ENCODE measurements around the gene NRP1. TPM values are rescaled to one million over a fixed set of nuclear protein-coding genes. Genes with fewer than 3 reads are reported as not detected.

The NRP1 gene
- total RNA-seq, 4 donors from 2014 or later, result 45.7 to 90.0 (median 57.7) TPM

DNA sequence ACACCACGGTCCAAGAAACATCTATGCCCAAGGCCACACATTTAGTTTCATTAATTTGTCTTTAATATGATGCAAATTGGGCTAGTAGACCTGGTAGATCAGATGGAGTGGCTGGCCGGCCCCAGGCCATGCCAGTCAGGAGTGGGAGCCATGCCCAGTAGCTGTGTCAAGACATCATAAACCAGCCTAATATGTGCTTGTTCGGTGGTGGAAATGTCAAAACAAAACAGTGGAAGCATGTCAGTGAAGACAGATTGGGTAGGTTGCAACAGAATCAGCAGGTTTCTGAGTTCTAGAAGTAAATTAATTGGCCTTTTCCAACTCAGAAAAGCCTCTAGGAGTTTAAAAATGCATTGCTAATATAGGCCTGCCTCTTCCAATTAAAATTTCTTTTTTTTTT, 124.7 kb downstream of the NRP1 start:
- TF ChIP-seq POLR2A (IDR thresholded peaks at IDR 0.05) (no peak), EP300 (IDR thresholded peaks at IDR 0.05) (no peak)
- TF ChIP-seq, protein P1, sequence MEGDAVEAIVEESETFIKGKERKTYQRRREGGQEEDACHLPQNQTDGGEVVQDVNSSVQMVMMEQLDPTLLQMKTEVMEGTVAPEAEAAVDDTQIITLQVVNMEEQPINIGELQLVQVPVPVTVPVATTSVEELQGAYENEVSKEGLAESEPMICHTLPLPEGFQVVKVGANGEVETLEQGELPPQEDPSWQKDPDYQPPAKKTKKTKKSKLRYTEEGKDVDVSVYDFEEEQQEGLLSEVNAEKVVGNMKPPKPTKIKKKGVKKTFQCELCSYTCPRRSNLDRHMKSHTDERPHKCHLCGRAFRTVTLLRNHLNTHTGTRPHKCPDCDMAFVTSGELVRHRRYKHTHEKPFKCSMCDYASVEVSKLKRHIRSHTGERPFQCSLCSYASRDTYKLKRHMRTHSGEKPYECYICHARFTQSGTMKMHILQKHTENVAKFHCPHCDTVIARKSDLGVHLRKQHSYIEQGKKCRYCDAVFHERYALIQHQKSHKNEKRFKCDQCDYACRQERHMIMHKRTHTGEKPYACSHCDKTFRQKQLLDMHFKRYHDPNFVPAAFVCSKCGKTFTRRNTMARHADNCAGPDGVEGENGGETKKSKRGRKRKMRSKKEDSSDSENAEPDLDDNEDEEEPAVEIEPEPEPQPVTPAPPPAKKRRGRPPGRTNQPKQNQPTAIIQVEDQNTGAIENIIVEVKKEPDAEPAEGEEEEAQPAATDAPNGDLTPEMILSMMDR (IDR thresholded peaks at IDR 0.05), result no peak
- Histone ChIP-seq H3K27me3 (no peaks in the 10 kb centered on the region), H3K27ac (no peak overlapping the region), H3K4me3 (no peak overlapping the region), H3K9me3 (no peaks in the 10 kb centered on the region), H3K36me3 (peaks cover 0 to 50% (median 0%) of the 10 kb centered on the region in 3 donors), H3K4me1 (peaks cover 0 to 13% (median 0%) of the 10 kb centered on the region in 4 donors)
- WGBS, 2 donors, result 88 to 93% methylated on average over 3 of the region's 3 CpGs
- no peak for DNase-seq (ENCODE audit: low spot score in 2 of 2)

DNA sequence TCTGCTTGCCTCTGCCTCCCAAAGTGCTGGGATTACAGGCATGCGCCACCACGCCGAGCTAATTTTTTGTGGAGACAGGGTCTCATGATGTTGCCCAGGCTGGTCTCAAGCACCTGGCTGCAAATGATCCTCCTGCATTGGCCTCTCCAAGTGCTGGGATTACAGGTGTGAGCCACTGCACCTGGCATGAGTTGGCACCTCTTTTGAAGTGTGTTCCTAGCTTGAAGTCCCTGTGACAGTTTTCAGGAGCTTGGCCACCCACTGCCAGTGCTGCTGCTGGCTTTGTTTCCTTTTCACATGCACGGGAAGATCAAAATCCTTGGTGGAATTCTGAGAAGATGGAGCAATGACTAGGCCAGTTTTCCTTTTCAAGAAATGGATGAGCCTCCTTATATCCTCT, 126.3 kb downstream of the NRP1 start:
- DNase-seq (ENCODE audit: low spot score in 2 of 2), result no peak
- 85 to 89% methylated on average over 4 of the region's 4 CpGs for WGBS, 2 donors
- no peaks in the 10 kb centered on the region for H3K9me3 ChIP-seq
- no peaks in the 10 kb centered on the region for H3K27me3 ChIP-seq
- H3K36me3 ChIP-seq, result peaks cover 0 to 42% (median 0%) of the 10 kb centered on the region in 3 donors
- no peak for TF ChIP-seq EP300 (IDR thresholded peaks at IDR 0.05)
- TF ChIP-seq, protein P1 (IDR thresholded peaks at IDR 0.05), result no peak
- TF ChIP-seq POLR2A (IDR thresholded peaks at IDR 0.05), result no peak
- H3K27ac ChIP-seq, result no peak overlapping the region
- H3K4me1 ChIP-seq, result peaks cover 0 to 13% (median 0%) of the 10 kb centered on the region in 4 donors
- H3K4me3 ChIP-seq, result no peak overlapping the region

DNA sequence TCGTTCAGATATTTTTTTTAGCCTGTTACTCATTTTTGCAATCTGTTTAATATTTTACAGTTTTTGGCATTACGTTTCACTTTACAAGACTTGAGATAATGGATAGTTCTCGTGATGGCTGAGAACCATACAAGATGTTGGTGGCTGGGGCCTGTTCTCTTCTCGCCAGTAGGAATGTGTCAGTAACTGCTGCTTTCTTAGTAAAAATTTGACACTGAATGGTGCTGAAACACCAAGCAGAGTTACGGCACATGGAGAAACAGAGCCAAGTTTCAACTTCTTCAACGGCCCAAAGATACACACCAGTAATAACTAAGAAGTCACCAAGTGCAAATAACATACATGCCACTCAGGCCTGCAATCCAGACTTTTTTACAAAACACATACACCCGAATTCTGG, 130.4 kb downstream of the NRP1 start:
- peaks cover 0 to 57% (median 0%) of the 10 kb centered on the region in 3 donors for H3K36me3 ChIP-seq

DNA sequence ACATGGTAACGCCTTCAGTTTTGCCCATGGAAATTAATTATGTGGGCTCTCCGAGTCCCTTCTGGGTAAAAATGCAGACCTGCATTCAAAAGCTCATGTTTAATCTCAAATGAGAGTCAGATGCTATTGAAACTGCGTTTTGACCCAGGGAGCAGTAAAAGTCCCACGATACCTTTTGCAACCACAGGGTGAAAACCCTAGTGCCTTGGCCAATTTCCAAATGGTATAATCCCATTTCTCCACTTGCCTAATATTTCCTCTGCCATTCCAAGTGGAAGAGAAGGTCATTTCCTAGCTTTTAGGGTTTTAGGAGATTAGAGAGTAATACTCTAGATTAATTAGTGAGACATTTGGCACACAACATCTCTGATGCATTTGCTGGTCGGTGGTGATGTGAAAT, 132.5 kb downstream of the NRP1 start:
- H3K36me3 ChIP-seq, result peaks cover 0 to 43% (median 0%) of the 10 kb centered on the region in 3 donors
- TF ChIP-seq, protein P1 (IDR thresholded peaks at IDR 0.05), result no peak
- TF ChIP-seq EP300 (IDR thresholded peaks at IDR 0.05) (no peak), POLR2A (IDR thresholded peaks at IDR 0.05) (no peak)

More for the DNA sequence above, 130.4 kb downstream of the NRP1 start:
- Histone ChIP-seq H3K27ac (no peak overlapping the region), H3K27me3 (no peaks in the 10 kb centered on the region), H3K4me3 (no peak overlapping the region), H3K9me3 (no peaks in the 10 kb centered on the region), H3K4me1 (no peaks in the 10 kb centered on the region)
- no peak for DNase-seq (ENCODE audit: low spot score in 2 of 2)
- TF ChIP-seq, protein P1 (IDR thresholded peaks at IDR 0.05), result no peak
- 55 to 71% methylated on average over 7 of the region's 7 CpGs for WGBS, 2 donors

DNA sequence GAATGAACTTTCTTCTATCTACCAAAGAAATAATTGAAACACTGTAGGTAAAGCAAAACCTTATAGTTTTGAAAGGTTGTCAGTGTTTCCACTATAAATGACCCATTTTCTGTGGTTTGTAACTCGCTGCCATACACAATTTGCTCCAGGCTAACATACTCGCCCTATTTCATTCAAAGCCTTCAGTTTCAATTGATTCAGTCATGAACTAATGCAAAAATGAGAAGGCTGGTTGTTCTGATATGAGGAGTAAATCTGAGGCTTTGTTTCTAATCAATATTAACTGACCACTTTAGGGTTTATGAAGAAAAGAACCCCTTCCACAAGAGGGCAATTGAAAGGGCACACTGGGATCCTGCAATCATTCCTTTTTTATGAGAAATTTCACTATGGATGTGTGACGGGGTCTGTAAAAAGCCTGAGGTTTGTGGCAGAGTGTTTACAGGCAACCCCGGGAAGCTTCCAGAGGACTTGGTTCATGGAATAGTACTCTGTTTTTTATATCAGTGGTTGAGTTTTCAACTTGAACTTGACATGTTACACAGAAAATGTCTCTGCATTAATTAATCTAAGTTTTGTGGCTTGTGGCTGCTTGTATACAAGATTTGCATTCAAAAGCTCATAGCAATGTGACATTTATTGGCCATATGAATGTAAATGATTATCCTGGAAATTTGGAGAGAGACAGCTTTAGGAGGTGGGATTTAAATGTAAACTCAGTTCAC, 133.2 kb downstream of the NRP1 start:
- H3K36me3 ChIP-seq, result peaks cover 0 to 35% (median 2%) of the 10 kb centered on the region in 3 donors
- no peak for DNase-seq (ENCODE audit: low spot score in 2 of 2)
- H3K4me1 ChIP-seq, result peaks cover 0 to 13% (median 5%) of the 10 kb centered on the region in 4 donors
- no peak for TF ChIP-seq POLR2A (IDR thresholded peaks at IDR 0.05)
- TF ChIP-seq EP300 (IDR thresholded peaks at IDR 0.05), result no peak
- TF ChIP-seq, protein P1 (IDR thresholded peaks at IDR 0.05), result no peak
- no peak overlapping the region for H3K4me3 ChIP-seq
- WGBS, 2 donors, result 55 to 65% methylated on average over 4 of the region's 4 CpGs
- no peak overlapping the region for H3K27ac ChIP-seq
- H3K27me3 ChIP-seq, result no peaks in the 10 kb centered on the region
- H3K9me3 ChIP-seq, result no peaks in the 10 kb centered on the region

More for the DNA sequence above, 132.5 kb downstream of the NRP1 start:
- Histone ChIP-seq H3K4me3 (no peak overlapping the region), H3K27me3 (no peaks in the 10 kb centered on the region), H3K27ac (no peak overlapping the region), H3K4me1 (peaks cover 0 to 7% (median 3%) of the 10 kb centered on the region in 4 donors), H3K9me3 (no peaks in the 10 kb centered on the region)
- 66 to 67% methylated on average over 5 of the region's 5 CpGs for WGBS, 2 donors
- DNase-seq (ENCODE audit: low spot score in 2 of 2), result no peak
